GM18508 (cell line): ENCODE data around the gene MYO10.
"Not testable (repeated sequence)": the region's sequence is repeated elsewhere in the genome, so short reads cannot be mapped to it uniquely, and the experiment has no call there.

Experiments
- ATAC-seq: cut with Tn5 transposase; IDR thresholded peaks from one replicate; pipeline ENCODE4 v1.9.1; 2021; ENCODE audit warnings: moderate number of reproducible peaks; ENCODE audit not compliant: insufficient read depth, unreplicated experiment

MYO10 gene

DNA sequence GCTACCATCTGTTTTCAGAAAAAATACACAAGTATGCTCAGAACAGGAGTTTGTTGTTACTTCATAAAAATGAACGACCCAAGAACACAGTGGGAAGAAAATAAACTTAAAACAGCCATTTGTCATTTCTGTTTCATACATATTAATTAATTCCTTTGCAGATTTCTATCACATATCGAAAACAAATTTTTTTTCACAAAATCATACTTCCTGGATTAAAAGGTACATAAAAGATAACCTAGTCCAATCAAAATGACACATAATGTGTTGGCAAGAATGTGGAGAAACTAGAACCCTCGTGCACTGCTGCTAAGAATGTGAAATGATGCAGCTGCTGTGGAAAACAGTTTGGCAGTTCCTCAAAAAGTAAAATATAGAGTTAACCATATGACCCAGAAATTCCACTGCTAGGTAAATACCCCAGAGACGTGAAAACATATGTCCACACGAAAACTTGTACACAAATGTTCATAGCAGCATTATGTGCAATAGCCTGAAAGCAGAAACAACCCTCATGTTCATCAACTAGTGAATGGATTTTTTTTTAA lies 46.0 kb downstream of the MYO10 start:
- no peak for ATAC-seq

DNA sequence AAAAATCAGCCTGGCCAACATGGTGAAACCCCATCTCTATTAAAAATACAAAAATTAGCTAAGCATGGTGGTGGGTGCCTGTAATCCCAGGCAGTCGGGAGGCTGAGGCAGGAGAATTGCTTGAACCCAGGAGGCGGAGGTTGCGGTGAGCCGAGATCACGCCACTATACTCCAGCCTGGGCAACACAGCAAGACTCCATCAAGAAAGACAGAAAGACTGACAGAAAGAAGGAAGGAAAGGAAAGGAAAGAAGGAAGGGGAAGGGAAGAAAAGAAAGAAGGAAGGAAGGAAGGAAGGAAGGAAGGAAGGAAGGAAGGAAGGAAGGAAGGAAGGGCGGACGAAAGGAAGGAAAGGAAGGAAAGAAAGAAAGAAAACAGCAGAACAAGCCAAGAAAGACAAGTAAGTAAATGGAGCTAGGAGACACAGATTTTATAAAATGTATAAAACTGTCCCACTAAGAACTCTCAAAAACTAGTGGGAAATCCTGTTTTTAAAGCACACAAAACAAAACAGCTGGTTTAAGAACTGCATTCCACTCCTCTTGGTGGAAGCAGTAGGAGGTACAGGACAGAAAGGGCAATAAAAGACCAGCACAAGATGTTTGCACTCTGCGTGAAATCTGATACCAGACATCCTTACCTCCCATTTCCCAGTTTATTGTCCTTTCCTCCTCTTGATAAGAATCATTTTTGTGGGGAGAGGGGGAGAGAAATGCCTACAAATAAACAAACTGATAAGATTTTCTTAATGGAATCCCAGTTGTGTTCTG lies 46.7 kb downstream of the MYO10 start:
- ATAC-seq: no peak

DNA sequence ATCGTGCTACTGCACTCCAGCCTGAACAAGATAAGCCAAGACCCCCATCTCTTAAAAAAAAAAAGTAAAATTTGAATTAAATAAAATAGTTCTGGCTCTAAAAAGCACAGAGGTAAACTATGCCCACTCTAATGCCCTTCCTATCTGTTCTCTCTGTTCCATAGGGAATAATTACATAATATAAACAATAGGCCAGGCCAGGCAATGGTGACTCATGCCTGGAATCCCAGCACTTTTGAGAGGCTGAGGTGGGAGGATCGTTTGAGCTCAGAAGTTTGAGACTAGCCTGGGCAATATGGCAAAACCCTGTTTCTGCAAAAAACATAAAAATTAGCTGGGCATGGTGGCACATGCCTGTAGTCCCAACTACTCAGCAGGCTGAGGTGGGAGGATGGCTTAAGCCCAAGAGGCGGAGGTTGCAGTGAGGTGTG lies 47.4 kb downstream of the MYO10 start:
- no peak for ATAC-seq

DNA sequence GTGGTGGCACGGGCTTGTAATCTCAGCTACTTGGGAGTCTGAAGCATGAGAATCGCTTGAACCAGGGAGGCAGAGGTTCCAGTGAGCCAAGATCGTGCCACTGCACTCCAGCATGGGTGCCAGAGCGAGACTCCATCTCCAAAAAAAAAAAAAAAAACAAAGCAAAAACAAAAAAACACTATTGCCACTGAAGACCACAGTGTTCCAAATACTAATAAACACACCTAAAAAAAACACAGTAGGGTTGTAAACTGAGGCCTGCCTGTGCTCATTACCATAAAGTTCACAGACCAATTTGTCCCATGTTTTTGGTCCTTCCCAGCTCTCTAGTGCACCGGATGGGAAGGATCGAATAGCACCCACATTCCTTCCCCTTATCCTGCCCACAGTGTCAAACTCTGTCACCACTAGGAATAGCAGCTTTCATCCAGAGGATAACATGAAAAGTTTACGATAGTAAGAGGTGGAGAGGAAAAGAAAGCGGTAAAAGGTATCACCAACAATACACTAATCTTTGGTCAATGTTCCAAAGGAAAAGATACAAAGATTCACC lies 49.2 kb downstream of the MYO10 start:
- ATAC-seq: no peak

DNA sequence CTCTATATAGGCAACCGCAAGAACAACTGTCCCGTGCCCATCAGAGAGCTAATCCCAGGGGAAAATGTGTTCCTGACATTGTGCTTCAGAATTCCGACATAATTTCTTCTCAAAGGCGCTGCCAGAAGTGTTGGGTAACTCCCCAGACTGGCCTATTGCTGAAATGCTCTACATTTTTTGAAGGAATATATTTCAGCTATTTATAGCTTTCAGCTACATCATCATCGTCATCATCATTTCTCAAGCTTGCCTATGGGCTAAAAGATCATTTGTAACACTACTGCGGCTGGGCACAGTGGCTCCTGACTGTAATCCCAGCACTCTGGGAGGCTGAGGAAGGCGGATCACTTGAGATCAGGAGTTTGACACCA lies 49.7 kb downstream of the MYO10 start:
- ATAC-seq: no peak

DNA sequence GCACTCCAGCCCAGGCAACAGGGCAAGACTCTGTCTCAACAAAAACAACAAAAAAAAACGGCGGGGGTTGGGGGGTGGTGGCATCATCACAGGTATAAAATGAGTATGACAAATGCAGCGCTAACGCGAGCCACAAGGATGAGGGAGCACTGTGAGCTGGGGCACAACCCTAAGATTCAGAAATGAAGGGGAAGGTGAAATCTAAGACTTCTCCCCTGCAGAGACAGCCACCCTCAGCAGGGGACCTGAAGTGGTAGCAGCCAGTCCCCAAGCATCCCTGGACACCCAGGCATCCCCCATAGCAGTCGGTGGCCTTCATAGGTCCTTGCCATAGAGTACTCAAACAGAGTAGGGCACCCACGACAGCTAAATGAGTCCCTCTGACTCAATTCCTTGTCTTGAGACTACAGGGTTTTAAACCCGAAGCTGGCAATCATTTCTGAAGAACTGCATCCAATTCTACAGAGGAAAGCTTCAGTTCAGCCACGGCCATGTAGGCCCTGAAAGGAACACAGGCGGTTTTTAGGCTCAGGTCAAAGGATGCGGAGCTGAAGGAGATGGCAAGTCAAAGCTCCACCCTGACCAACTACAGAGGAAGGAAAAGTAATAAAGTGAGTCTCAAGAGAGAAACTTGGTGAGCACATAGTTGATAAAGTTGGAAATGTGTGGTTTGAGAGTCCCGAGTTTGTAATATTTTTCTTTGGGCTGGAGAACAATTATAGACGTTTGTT lies 50.3 kb downstream of the MYO10 start:
- ATAC-seq: no peak

DNA sequence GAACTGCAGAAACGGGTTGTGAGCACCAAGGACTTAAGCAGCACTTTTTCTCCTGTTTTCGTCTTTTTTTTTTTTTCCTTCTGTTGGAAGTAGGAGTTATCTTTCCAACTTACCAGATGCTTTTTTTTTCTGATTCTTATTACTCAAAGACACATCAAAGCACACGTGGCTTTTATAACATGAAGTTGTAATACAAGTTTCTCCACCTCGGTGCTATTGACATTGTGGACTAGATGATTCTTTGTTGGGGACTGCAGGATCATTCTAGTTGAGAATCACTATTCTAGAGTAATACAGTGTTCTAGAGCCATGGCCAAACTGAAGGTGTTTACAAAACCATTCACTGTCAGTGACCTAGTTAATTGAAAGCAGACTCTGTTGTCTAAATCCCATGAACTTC lies 51.5 kb downstream of the MYO10 start:
- ATAC-seq: no peak

DNA sequence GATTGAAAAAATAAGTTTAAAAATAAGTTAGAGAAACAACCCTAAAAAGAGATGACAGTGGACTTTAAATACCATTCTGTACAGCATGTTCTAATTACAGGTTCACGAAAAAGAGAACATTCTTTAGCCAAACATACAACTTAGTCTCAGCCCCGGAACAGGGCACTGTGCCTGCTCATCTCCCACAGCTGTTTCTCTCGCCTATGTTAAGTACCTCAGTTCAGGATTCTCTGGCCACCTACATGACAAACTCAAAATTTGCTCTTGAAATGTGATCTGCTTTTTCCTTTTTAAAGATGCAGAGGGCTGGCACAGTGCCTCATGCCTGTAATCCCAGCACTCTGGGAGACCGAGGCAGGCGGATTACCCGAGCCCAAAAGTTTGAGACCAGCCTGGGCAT lies 52.3 kb downstream of the MYO10 start:
- no peak for ATAC-seq

DNA sequence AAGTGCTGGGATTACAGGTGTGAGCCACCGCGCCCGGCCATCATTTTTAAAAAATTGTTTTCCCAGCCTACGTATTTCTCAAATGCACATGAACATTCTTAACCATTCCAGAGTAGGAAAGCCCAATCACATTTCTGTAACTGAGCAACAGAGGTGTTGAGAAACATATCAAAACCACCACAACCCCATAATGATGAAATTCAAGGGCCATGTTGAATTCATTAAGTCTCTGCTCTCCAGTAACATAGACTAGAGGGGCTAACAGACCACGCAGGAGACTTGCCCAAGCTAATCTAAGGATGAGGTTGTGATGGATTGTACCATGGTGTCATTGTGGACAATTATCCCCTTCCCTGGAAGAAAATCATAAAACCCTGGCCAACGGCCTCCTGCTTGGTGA lies 52.9 kb downstream of the MYO10 start:
- ATAC-seq: no peak

DNA sequence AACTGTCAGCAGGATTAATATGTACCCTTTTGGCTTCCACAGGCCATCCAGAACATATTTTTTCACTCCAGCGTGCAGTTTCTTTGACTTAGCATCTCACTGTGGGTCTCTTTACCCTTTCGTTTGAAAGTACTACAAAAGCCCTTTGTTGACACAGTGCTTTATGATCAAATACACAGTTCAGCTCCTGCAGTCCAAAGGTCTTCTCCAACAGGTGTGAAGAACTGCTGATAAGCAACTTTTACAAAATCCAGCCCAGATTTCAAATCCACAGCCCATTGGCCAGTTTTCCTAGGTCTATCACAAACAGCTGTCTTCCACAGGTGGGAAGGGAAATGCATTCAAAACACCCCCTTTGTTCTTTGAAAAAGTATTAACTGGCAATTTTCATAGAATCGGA lies 54.8 kb downstream of the MYO10 start:
- ATAC-seq: no peak

DNA sequence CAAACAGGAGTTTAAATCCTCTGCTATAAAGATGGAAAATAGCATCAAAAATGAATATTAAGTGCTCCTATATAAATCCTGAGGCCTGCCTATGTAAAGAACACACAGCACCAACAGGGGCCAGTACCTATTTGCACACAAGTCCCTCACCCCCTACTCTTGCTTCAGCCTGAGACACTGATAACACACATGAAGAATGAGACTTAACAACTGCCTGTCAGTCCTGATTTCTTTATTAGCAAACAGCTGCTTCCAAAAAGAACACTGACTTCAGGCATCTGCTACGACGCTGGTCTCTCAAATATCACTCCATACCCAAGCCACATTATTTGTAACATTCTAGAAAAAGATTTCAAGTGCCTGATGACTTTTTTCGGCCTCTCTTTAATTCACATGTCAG lies 55.5 kb downstream of the MYO10 start:
- ATAC-seq: no peak

DNA sequence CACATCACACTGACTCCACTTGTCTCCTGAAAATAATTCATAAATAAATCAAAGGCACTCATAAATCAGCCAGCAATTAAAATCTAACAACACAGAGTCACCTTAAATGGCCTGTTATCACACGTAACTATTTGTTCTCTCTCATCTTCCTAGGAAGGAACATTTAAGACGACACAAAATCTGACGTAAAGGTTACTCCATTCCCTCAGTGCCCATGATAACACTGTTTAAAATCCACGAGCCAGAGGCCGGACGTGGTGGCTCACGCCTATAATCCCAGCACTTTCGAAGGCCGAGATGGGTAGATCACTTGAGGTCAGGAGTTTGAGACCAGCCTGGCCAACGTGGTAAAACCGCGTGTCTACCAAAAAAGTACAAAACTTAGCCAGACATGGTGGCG lies 56.4 kb downstream of the MYO10 start:
- ATAC-seq: no peak

DNA sequence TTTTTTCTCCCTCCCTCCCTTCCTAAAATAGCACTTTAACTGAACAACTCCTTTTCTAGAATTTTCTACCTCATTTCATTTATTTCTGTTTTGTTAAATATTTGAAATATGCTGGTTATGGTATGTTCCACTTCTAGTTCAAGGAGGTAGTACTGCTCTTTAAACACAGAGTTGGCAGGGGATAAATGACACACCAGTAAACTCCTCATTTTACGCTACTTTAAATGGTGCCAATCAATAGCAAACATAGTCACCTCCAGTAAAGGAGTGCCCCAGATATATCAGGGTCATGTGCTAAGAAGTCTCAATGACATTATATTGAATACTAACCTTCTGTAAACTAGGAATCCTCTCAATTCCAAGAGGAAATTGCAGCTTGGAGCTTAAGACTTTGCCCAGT lies 56.9 kb downstream of the MYO10 start:
- no peak for ATAC-seq

DNA sequence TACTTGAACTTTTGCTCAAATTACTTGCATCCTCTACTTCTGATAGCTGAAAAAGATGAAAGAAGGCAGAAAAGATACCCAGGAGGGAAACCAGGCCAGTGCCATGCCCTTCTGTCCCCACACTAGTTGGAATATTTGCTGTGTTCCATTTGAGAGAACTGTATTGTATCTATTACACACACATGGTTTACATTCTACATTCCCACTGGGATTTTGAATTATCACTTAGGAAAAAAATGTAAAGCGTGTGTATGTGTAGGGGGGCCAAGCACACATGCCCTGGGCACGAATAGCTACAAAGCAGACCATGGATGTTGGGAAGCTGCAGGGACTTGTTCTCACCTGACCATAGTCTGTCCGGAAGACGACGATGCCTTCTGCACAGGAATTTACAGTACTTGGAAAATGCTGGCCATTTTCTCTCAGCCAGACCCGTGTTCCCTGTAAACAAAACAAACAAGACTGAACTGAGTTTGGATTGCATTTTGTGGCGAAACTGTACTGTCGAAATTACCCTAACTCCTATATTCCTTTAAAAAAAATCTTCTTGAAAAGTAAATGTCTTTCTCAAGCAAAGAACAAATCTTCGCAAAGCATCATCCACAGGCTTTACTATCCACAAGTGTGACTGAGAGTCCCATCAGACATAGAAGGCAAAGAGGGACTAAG lies 58.7 kb downstream of the MYO10 start:
- no peak for ATAC-seq

DNA sequence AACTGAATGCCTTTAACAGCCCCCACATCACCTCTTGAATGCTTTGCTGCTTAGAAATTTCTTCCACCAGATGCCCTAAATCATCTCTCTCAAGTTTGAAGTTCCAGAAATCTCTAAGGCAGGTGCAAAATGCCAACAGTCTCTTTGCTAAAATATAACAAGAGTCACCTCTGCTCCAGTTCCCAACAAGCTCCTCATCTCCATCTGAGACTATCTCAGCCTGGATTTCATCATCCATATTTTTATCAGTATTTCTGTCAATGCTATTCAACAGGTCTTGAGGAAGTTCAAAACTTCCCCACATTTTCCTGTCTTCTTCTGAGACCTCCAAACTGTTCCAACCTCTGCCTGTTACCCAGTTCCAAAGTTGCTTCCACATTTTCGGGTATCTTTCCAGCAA lies 61.7 kb downstream of the MYO10 start:
- not testable (repeated sequence) for ATAC-seq

DNA sequence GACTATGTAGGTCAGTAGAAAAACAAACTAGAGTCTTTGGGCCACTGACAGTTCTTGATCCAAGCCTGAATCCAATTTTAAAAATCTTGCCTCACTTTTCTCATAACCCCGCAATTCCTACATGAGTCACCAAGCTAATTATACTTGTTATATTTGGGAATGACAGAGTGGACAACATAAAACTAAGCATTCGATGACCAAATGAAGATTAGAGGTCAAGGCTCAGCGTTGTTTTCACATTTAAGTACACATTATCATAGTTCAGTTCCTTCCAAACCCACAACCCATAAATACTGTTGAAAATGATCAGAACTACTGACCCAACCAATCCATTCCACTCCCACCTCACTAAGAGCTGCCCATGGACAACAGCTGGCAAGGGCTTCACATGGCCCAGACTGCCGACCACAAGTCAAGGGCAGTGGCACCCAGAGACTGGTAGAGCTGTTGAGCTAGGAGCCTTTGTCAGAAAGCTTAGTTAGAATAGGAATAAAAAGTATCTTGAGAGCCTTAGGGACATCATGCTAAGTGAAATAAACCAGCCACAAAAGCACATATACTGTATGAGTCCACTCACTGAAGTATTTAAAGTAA lies 64.2 kb downstream of the MYO10 start:
- no peak for ATAC-seq

DNA sequence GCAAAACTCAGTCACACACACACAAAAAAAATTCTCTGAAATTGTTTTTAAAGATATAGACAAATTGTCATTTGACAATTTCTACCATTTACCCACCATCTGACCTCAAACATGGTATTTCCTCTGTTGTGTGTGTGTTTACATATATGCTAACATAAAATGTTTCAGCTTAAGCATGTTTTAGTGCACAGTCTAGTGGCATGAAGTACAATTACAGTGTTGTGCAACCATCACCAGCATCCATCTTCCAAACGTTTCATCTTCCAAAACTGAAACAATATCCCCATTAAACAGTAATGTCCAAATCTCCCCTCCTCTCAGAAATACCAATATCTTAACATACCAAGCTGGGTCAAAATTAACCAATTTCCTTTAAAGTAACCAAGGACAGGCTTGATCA lies 65.2 kb downstream of the MYO10 start:
- no peak for ATAC-seq

DNA sequence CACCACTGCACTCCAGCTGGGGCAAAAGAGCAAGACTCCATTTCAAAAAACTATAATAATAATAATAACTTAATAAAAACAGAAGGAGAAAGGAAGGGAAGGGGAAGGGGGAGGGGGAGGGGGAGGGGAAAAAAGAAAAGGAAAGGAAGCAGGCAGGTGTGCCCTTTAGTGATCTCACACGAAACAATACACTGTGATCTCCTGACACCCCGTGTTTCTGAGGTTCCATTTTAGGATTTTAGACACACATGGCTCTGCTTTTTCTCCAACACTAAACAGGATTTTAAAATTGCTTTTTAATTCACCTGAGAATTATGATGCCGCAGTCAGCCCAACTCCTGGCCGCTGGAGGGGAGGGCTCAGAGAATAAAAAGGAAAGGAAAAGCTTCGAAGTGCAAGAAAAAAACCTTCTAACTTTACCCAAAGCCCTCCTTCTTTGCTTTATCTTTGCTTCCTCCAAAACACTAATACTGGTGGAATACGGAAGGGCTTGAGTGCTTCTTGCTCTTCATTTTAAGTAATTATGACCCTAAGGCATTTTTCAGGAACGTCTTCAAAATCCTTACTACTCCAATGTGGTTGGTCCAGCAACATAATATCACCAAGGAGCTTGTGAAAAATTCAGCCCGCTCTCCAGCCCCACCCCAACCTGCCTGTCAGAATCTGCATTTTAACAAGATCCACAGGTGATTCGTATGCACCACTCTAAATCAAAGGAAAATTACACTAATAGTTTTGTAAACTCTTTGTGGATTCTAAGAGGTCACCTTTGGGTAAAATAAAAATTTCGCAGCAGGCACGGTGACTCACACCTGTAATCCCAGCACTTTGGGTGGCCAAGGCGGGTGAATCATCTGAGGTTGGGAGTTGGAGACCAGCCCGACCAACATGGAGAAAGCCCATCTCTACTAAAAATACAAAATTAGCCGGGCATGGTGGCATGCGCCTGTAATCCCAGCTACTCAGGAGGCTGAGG lies 66.0 kb downstream of the MYO10 start:
- ATAC-seq: no peak

DNA sequence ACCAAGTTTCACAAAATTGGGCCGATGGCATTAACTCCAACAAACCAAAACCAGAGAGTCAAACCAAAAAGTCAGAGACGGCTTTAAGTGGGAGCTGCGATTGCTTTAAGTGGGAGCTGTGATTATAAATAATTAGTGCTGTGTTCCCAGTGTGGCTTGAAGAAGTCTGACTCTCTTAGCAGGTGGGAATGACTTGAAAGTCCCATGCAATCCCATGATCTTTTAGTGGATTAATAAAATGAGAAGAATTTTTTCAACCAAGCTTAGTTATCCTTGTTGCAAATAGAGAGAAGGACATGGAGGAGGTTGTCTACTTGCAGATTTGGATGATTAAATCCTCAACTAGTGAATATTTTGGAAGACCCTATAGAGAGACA lies 68.5 kb downstream of the MYO10 start:
- no peak for ATAC-seq
